MM.1S (cell line): Measurements from ENCODE around the gene ALDH18A1.

Experiments used
- DNase-seq: peaks from one replicate; pipeline ENCODE4 v3.0.0-alpha.2; 2015
- H2AFZ ChIP-seq: fragments of 300-600 bp; sonication (generic); 2 replicates; pipeline ENCODE4 v1.6.0; 2016; ENCODE audit warnings: antibody characterized with exemption, low read length
- H3F3A ChIP-seq: fragments of 300-600 bp; sonication (generic); 2 replicates; pipeline ENCODE4 v1.6.1; 2016; ENCODE audit warnings: mild to moderate bottlenecking, antibody characterized with exemption, low read length, moderate library complexity, mixed read lengths; ENCODE audit not compliant: insufficient read depth
- H3K27ac ChIP-seq: fragments of 300-600 bp; sonication (generic); 2 replicates; pipeline ENCODE4 v1.5.1; 2016; ENCODE audit warnings: mild to moderate bottlenecking, low read length
- H3K27me3 ChIP-seq: fragments of 300-600 bp; sonication (generic); replicated peaks from 2 replicates; pipeline ENCODE4 v1.6.0; 2016; ENCODE audit warnings: low read length; ENCODE audit not compliant: insufficient read depth
- H3K36me3 ChIP-seq: fragments of 300-600 bp; sonication (generic); replicated peaks from 2 replicates; pipeline ENCODE4 v1.6.1; 2016; ENCODE audit warnings: mild to moderate bottlenecking, low read length, mixed read lengths; ENCODE audit not compliant: insufficient read depth
- H3K4me1 ChIP-seq: fragments of 300-600 bp; sonication (generic); 2 replicates; pipeline ENCODE4 v1.6.1; 2016; ENCODE audit warnings: low read length, mixed read lengths
- H3K4me2 ChIP-seq: fragments of 300-600 bp; sonication (generic); 2 replicates; pipeline ENCODE4 v1.6.0; 2016; ENCODE audit warnings: low read depth, low read length
- H3K4me3 ChIP-seq: fragments of 300-600 bp; sonication (generic); 2 replicates; pipeline ENCODE4 v1.5.1; 2016; ENCODE audit warnings: low read length, mixed read lengths
- H3K79me2 ChIP-seq: fragments of 300-600 bp; sonication (generic); 2 replicates; pipeline ENCODE4 v1.6.1; 2016; ENCODE audit warnings: mixed run types, low read length, mixed read lengths
- H3K9ac ChIP-seq: fragments of 300-600 bp; sonication (generic); 2 replicates; pipeline ENCODE4 v1.6.1; 2016; ENCODE audit warnings: low read length, mixed read lengths
- H3K9me2 ChIP-seq: fragments of 300-600 bp; sonication (generic); replicated peaks from 2 replicates; pipeline ENCODE4 v1.6.1; 2016; ENCODE audit warnings: mild to moderate bottlenecking, low read length, mixed read lengths; ENCODE audit not compliant: insufficient read depth
- H3K9me3 ChIP-seq: fragments of 300-600 bp; sonication (generic); replicated peaks from 2 replicates; pipeline ENCODE4 v1.6.1; 2016; ENCODE audit warnings: mild to moderate bottlenecking, low read length, mixed read lengths; ENCODE audit not compliant: insufficient read depth
- H4K20me1 ChIP-seq: fragments of 300-600 bp; sonication (generic); 2 replicates; pipeline ENCODE4 v1.6.1; 2016; ENCODE audit warnings: mild to moderate bottlenecking, low read length, moderate library complexity, mixed read lengths; ENCODE audit not compliant: insufficient read depth
- CTCF ChIP-seq: fragments of 300-600 bp; sonication (generic); IDR thresholded peaks from 2 replicates; pipeline ENCODE4 v1.5.1; 2016; ENCODE audit warnings: antibody characterized with exemption, low read length, mixed read lengths
- EZH2 ChIP-seq: fragments of 300-600 bp; sonication (generic); optimal IDR thresholded peaks from 2 replicates; pipeline ENCODE3; 2017; ENCODE audit warnings: low read depth, mild to moderate bottlenecking, antibody characterized with exemption, low read length, mixed read lengths
- EZH2phosphoT487 ChIP-seq: fragments of 300-600 bp; sonication (generic); IDR thresholded peaks from 2 replicates; pipeline ENCODE4 v1.6.1; 2018; ENCODE audit warnings: antibody characterized with exemption, low read length

ALDH18A1 gene

DNA sequence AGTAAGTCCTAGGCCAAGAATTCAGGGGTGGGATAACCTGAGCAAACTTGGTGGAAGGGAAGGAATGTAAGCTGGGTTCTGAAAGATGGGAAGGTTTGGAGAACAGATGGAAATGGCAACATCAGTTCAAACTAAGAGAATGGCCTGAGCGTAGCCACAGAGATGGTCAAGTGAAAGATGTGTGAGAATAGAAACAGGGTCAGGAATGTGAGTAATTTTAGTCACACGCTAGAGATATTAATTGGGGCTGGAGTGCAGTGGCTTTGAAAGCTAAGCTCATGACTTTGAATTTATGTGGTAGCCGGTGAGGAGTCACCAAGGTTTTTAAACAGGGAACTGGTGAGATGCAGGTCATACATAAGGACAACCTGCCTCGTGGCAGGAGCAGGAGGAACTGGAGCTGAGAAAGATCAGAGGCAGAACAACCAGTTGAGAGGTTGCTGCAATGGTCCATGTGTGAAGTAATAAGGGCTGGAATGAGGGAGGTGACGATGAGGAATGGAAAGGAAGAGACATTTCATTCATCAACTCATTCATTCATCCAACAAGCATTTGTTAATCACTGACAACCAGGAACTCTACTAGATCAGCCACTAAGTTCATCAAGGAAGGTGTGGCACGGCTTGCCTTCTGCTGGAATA is 82.4 kb downstream of the ALDH18A1 start:
- H3K9me2 ChIP-seq, result no peaks in the 10 kb centered on the region
- no peaks in the 10 kb centered on the region for H3F3A ChIP-seq
- no peaks in the 10 kb centered on the region for H3K36me3 ChIP-seq
- H3K27ac ChIP-seq, result no peak overlapping the region
- no peak overlapping the region for H3K4me3 ChIP-seq
- H3K9ac ChIP-seq, result no peak overlapping the region
- DNase-seq, result no peak
- no peaks in the 10 kb centered on the region for H3K9me3 ChIP-seq
- H4K20me1 ChIP-seq, result no peaks in the 10 kb centered on the region
- H3K79me2 ChIP-seq, result no peaks in the 10 kb centered on the region
- no peaks in the 10 kb centered on the region for H3K27me3 ChIP-seq
- no peak for TF ChIP-seq EZH2
- no peak for TF ChIP-seq CTCF
- TF ChIP-seq EZH2phosphoT487, result no peak
- no peaks in the 10 kb centered on the region for H3K4me1 ChIP-seq
- H2AFZ ChIP-seq, result no peak overlapping the region
- no peak overlapping the region for H3K4me2 ChIP-seq

DNA sequence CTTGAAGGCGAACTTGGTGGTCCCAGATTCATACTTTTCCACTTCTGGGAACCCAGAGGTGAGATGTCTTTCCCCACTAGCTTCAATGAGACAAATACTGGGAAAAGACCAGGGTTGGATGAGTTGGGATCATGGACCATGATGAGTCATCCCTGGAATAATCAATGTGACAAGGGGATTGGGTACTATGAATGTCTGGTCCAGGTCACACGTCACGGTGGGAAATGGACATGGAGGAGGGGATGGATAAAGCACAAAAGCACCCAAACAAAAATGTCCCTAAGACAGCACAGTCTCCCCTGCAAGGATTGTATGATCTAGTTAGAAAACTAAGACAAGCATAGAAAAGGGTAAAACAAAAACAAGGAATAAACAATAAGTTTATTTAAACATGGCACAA is 83.0 kb downstream of the ALDH18A1 start:
- H3K36me3 ChIP-seq, result no peaks in the 10 kb centered on the region
- no peak for TF ChIP-seq CTCF
- TF ChIP-seq EZH2, result no peak
- TF ChIP-seq EZH2phosphoT487, result no peak

GRCh38 chr10:95572131-95572820 is 84.2 kb downstream of the ALDH18A1 start:
- DNase-seq, result no peak
- Histone ChIP-seq H2AFZ (no peak overlapping the region), H4K20me1 (no peaks in the 10 kb centered on the region), H3K4me2 (no peak overlapping the region), H3K27me3 (no peaks in the 10 kb centered on the region), H3K9ac (no peak overlapping the region), H3K4me1 (no peaks in the 10 kb centered on the region), H3F3A (no peaks in the 10 kb centered on the region), H3K27ac (no peak overlapping the region), H3K9me2 (no peaks in the 10 kb centered on the region), H3K79me2 (no peaks in the 10 kb centered on the region), H3K9me3 (no peaks in the 10 kb centered on the region), H3K4me3 (no peak overlapping the region), H3K36me3 (no peaks in the 10 kb centered on the region)
- TF ChIP-seq EZH2, result no peak
- TF ChIP-seq CTCF, result no peak
- no peak for TF ChIP-seq EZH2phosphoT487

More for the DNA sequence above, 83.0 kb downstream of the ALDH18A1 start:
- Histone ChIP-seq H4K20me1 (no peaks in the 10 kb centered on the region), H3K27ac (no peak overlapping the region), H2AFZ (no peak overlapping the region), H3K4me2 (no peak overlapping the region), H3K9ac (no peak overlapping the region), H3F3A (no peaks in the 10 kb centered on the region), H3K4me3 (no peak overlapping the region), H3K79me2 (no peaks in the 10 kb centered on the region), H3K4me1 (no peaks in the 10 kb centered on the region), H3K9me2 (no peaks in the 10 kb centered on the region), H3K9me3 (no peaks in the 10 kb centered on the region), H3K27me3 (no peaks in the 10 kb centered on the region)
- no peak for DNase-seq
